GM12892 (cell line): ENCODE data around the gene ATP5MC3.

Experiments
- POLR2A ChIP-seq: IDR thresholded peaks from 2 replicates; pipeline ENCODE4 v1.6.1; 2011; ENCODE audit warnings: low read depth, low read length, control low read depth
- POLR2AphosphoS5 ChIP-seq: IDR thresholded peaks from 2 replicates; pipeline ENCODE4 v1.6.1; 2011; ENCODE audit warnings: low read depth, low read length, control low read depth

DNA sequence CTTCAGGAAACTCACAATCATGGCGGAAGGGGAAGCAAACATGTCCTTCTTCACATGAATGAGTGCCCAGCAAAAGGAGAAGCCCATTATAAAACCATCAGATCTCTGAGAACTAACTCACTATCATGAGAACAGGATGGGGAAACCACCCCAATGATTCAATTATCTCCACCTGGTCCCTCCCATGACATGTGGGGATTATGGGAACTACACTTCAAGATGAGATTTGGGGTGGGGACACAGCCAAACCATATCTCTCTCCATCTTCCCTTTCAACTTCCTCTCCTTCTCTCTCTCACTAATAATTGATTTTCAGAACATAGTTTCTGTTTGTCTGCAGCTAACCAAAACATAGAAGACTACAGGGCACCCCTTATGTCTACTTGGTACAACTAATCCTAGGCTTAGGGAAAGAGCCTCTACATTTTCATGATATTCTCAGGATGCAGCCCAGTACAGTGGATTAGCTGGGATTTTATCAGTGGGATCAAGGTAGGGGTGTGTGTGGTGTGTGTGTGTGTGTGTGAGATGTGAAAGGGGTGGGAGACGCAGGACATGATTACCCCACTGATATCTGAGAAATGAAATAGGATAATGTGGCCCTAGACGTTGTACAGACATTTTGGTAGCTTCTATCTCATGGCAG, 10.7 kb downstream of the ATP5MC3 start:
- TF ChIP-seq POLR2AphosphoS5 (no peak), POLR2A (no peak)
